ENCODE measurements around the gene TUBA1C. TPM values are rescaled to one million over a fixed set of nuclear protein-coding genes. Genes with fewer than 3 reads are reported as not detected.
"Not testable (repeated sequence)": the region's sequence is repeated elsewhere in the genome, so short reads cannot be mapped to it uniquely, and the experiment has no call there.

The TUBA1C gene
- polyA plus RNA-seq, 1 donor from 2014 or later: 41.4 TPM

DNA sequence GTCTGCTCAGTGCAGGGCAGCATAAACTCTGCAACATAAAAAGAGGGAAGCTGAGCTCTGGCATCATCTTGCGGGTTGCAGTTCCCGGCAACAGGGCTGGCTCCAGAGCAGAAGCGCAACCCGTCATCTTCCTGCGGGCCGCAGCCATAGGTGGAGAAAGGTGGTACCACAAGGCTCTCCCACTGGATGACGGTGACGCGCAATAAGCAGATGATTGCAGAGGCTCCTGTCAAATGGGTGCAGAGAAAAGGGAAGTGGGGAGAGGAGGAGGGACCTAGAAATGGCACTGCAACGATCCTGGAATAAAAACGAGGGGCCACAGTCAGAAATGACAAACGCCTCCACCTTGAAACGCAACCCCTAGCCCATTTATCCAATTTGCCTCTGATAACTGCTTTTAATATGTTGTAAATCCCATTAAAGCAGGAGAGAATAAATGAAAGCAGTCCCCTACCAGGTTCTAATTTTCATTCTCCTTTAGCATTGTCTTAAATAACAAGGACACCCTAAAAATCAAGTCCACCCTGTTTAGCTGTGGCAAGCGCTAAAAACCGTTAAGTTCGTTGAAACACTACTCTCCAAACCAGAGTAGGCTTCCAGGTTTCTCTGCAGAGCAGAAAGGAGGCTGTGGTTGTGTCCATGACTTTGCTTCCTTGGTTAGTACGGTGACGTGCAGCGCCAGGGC, 30.9 kb upstream of the TUBA1C start:
- Mint-ChIP-seq H3K36me3 (no peaks in the 10 kb centered on the region), H3K4me3 (peak overlapping the region; percentile 90 to 98 (median 94)), H3K9me3 (no peaks in the 10 kb centered on the region), H3K4me1 (peaks cover 2 to 7% (median 3%) of the 10 kb centered on the region in 3 donors), H3K27ac (peak overlapping the region; percentile 89 to 97 (median 90)), H3K27me3 (no peaks in the 10 kb centered on the region)

DNA sequence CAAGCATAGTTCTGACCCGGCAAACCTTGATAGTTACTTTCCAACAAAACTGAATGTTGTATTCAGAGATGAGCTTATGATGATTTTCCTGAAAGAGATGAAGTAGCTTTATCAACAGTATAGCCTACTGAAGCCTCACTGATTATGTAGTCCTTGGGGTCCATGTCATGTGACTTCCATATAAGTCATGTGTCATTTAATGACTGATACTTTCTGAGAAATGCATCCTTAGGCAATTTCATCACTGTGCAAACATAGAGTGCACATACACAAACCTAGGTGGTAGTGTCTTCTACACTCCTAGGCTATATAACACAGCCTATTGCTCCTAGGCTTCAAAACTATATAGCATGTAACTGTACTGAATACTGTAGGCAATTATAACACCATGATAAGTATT, 28.5 kb upstream of the TUBA1C start:
- peak overlapping the region in 2 of 4 donors; percentile 44 to 81 for H3K4me3 Mint-ChIP-seq
- H3K36me3 Mint-ChIP-seq: no peaks in the 10 kb centered on the region
- no peak overlapping the region for H3K27ac Mint-ChIP-seq
- H3K27me3 Mint-ChIP-seq: no peaks in the 10 kb centered on the region
- H3K9me3 Mint-ChIP-seq: no peaks in the 10 kb centered on the region
- H3K4me1 Mint-ChIP-seq: peaks cover 2 to 7% (median 3%) of the 10 kb centered on the region in 3 donors

DNA sequence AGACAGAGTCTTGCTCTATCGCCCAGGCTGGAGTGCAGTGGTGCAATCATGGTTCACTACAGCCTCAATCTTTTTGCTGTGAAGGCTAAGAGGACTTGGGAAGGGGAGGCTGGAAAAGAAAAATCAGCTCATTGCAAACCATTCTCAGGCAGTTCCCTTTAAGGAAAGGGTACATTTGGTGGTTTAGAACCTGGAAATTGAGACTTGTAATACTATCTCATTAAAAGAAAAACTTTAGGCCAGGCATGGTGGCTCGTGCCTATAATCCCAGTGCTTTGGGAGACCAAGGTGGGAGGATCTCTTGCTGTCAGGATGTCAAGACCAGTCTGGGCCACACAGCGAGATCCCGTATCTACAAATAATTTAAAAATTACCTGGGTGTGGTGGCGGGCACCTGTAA, 21.3 kb upstream of the TUBA1C start:
- Mint-ChIP-seq H3K27me3 (no peaks in the 10 kb centered on the region), H3K4me1 (no peaks in the 10 kb centered on the region), H3K9me3 (no peaks in the 10 kb centered on the region), H3K27ac (no peak overlapping the region), H3K36me3 (peaks cover 2% of the 10 kb centered on the region), H3K4me3 (no peak overlapping the region)

DNA sequence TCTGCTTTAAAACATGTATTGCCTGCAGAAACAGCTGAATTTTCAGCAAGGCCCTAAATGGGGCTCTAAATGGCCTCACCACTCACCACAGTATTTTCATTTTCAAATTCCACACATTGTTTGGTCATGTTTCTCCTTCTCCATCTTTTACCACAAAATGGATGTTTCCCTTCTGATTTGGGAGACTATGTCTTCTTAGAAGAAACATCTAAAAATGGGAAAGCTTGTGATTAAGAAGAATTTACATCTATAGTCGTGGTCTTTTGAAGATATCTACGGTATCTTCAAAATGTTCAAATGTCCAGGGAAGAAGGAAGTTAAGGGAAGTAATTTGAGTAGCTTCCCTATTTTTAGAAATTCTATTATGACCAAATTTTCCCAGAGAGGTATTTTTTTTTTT, 20.7 kb upstream of the TUBA1C start:
- no peaks in the 10 kb centered on the region for H3K27me3 Mint-ChIP-seq
- H3K36me3 Mint-ChIP-seq: peaks cover 2% of the 10 kb centered on the region
- H3K4me1 Mint-ChIP-seq: no peaks in the 10 kb centered on the region
- no peaks in the 10 kb centered on the region for H3K9me3 Mint-ChIP-seq
- H3K4me3 Mint-ChIP-seq: no peak overlapping the region
- H3K27ac Mint-ChIP-seq: no peak overlapping the region

DNA sequence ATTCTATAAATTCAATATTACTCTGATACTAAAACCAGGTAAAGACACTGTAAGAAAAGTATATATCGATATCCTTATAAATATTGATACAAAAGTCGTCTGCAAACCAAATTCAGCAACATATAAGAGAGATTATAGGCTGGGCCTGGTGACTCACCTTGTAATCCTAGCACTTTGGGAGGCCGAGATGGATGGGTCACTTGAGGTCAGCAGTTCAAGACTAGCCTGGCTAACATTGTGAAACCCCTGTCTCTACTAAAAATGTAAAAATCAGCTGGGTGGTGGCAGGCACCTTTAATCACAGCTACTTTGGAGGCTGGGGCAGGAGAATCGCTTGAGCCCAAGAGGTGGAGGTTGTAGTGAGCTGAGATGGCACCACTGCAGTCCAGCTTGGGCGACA, 13.5 kb upstream of the TUBA1C start:
- Mint-ChIP-seq H3K36me3 (peaks cover 2% of the 10 kb centered on the region), H3K4me1 (no peaks in the 10 kb centered on the region), H3K27ac (no peak overlapping the region), H3K27me3 (no peaks in the 10 kb centered on the region), H3K9me3 (no peaks in the 10 kb centered on the region), H3K4me3 (no peak overlapping the region)

DNA sequence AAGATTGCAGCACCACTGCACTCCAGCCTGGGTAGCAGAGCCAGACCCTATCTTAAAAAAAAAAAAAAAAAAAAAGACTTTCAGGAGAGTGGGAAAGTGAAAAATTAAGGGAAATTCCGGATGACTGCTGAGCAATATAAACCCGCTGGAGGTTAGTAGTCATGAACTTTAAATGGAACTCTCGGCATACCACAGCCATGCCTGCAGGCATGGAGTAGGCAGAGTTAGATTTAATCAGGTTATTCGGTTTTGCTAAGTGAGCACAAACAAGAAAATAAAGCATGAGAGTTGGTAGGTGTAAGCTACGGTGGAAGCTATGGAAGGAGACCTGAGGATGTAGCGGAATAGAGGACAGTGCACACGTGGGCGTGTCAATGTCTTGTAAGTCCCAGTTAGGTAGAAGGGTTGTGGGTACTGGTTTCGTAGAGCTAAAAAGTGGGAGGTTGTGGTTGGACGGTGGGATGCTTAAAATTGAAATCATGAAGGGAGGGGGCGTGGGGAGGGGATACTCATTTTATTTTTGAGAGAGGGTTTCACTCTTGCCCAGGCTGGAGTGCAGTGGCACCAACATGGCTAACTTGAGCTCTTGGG, 11.8 kb upstream of the TUBA1C start:
- H3K27me3 Mint-ChIP-seq: no peaks in the 10 kb centered on the region
- no peak overlapping the region for H3K4me3 Mint-ChIP-seq
- H3K27ac Mint-ChIP-seq: no peak overlapping the region
- H3K9me3 Mint-ChIP-seq: no peaks in the 10 kb centered on the region
- no peaks in the 10 kb centered on the region for H3K4me1 Mint-ChIP-seq
- no peaks in the 10 kb centered on the region for H3K36me3 Mint-ChIP-seq

DNA sequence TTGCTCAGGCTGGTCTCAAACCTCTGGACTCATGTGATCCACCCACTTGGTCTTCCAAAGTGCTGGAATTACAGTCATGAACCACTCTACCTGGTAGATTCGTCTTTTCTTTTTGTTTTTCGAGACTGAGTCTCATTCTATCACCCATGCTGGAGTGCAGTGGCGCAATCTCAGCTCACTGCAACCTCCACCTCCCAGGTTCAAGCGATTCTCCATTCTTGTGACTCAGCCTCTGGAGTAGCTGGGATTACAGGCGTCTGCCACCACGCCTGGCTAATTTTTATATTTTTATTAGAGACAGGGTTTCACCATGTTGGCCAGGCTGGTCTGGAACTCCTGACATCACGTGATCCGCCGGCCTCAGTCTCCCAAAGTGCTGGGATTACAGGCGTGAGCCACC, 9.4 kb upstream of the TUBA1C start:
- not testable (repeated sequence) for H3K27ac Mint-ChIP-seq, H3K9me3 Mint-ChIP-seq, H3K4me1 Mint-ChIP-seq, H3K36me3 Mint-ChIP-seq, H3K27me3 Mint-ChIP-seq, H3K4me3 Mint-ChIP-seq

DNA sequence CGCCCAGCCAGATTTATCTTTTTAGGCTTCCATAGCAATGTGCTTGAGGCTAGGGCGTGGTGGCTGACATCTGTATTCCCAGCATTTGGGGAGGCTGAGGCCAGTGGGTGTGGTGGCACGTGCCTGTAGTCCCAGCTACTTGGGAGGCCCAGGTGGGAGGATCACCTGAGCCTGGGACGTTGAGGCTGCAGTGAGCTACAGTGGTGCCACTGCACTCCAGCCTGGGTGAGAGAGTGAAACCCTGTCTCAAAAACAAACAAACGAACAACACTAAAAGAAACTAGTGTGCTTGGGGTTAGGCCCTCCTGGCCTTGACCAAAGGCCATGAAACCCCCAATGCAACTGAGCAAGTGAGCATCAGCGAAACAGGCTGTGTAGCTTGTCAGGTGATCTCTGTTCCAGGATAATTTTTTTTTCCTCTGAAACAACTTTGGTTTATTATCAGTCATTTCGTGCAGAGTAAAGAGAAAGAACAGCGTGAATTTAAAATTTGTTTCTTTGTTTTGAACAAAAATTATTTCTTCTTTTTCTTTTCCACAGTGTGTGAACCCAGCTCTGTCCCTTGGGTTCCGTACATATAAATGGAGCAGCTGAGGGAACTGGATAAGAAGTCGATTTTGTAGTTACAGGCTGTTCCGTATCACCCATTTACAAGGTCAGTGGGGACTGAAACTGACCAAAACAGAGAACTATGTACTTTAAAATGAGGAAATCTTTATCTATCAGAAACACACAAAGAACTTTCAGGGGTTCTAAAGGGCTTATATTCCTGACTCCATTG, 8.8 kb upstream of the TUBA1C start:
- H3K27ac Mint-ChIP-seq: no peak overlapping the region
- H3K9me3 Mint-ChIP-seq: no peaks in the 10 kb centered on the region
- no peaks in the 10 kb centered on the region for H3K4me1 Mint-ChIP-seq
- H3K36me3 Mint-ChIP-seq: no peaks in the 10 kb centered on the region
- no peak overlapping the region for H3K4me3 Mint-ChIP-seq
- no peaks in the 10 kb centered on the region for H3K27me3 Mint-ChIP-seq

DNA sequence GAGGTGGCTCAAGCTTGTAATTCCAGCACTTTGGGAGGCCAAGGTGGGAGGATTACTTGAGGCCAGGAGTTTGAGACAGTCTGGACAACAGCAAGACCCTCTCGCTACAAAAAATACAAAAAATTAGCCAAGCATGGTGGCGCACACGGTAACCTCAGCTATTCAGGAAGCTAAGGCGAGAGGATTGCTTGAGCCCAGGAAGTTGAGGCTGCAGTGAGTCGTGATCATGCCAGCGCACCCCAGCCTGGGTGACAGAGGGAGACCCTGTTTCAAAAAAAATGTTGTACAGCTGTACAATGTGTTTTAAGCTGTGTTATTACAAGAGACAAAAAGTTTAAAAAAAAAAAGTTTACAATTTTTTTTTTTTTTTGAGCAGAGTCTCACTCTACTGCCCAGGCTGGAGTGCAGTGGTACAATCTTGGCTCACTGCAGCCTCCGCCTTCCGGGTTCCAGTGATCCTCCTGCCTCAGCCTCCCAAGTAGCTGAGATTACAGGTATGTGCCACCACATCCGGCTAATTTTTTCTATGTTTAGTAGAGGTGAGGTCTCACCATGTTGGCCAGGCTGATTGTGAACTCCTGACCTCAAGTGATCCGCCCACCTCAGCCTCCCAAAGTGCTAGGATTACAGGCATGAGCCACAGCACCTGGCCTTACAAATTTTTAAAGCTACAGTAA, 7.2 kb upstream of the TUBA1C start:
- not testable (repeated sequence) for H3K9me3 Mint-ChIP-seq, H3K4me1 Mint-ChIP-seq, H3K27ac Mint-ChIP-seq, H3K27me3 Mint-ChIP-seq, H3K36me3 Mint-ChIP-seq, H3K4me3 Mint-ChIP-seq

DNA sequence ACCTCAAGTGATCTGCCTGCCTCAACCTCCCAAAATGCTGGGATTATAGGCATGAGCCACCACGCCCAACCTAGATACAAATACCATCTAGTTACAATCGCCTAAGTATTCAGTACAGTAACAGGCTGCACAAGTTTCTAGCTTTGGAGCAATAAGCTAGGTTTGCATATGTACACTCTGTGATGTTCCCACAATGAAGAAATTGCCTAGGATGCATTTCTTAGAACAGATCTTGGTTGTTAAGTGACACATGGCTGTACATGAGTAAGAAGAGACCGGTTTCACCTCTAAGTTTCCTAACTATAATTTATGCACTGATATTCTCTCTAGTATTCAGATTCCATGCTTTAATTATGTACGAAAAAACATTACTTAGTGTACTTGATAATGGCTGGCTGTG, 5.4 kb upstream of the TUBA1C start:
- Mint-ChIP-seq H3K27ac (no peak overlapping the region), H3K4me1 (peaks cover 0 to 6% (median 2%) of the 10 kb centered on the region in 3 donors), H3K27me3 (no peaks in the 10 kb centered on the region), H3K4me3 (peak overlapping the region in 1 of 4 donors; percentile 24), H3K36me3 (no peaks in the 10 kb centered on the region), H3K9me3 (no peaks in the 10 kb centered on the region)

DNA sequence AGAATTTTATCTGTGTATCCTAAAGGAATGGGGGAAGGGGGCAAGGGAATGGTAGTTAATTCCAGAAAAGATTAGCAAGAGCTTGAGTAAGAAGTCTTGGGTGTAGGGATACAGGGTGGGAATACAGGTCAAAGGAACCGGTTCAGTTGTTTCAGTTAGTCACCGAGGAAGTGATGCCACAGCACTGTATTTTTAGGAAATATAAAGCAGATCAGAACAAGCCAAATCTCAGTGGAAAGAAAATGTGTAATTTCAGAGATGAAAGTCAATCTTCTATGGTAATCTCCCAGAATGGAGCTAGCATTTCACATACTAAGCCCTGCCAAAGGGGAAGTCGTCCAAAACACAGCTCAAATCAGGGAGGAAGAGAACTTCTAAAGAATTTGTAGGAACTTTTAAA, 4.7 kb upstream of the TUBA1C start:
- Mint-ChIP-seq H3K4me1 (peaks cover under 1 to 6% (median 2%) of the 10 kb centered on the region in 3 donors), H3K9me3 (no peaks in the 10 kb centered on the region), H3K27me3 (no peaks in the 10 kb centered on the region), H3K4me3 (peak overlapping the region in 1 of 4 donors; percentile 24), H3K27ac (peak overlapping the region in 1 of 3 donors; percentile 20), H3K36me3 (no peaks in the 10 kb centered on the region)

DNA sequence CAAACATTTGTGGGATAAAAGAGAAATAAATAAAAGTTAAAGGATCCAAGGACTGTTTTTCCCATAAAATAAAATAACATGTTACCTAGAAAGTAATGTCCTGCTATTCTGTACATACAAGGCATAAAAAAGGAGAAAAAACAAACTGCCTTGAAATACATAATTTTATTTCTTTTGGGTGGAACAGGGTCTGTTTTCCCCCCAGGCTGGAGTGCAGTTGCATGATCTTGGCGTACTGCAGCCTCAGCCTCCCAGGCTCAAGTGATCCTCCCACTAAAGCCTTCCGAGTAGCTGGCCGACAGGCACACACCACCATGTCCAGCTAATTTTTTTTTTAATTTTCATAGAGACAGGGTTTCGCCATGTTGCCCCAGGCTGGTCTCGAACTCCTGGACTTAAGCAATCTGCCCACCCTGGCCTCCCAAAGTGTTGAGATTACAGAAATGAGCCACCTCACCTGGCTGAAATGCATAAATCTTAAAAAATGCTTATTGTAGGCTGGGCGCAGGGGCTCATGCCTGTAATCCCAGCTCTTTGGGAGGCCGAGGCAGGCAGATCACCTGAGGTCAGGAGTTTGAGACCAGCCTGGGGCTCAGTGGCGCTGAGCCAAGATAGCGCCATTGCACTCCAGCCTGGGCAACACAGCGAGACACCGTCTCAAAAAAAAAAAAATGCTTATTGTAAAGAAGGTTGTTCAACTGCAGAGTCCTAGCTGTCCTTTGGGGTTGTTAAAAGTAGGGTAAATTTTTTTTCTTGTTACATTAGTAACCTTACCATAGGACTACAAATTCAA, 4.1 kb upstream of the TUBA1C start:
- no peak overlapping the region for H3K4me3 Mint-ChIP-seq
- H3K27me3 Mint-ChIP-seq: no peaks in the 10 kb centered on the region
- H3K4me1 Mint-ChIP-seq: peaks cover 2 to 6% (median 5%) of the 10 kb centered on the region in 3 donors
- no peak overlapping the region for H3K27ac Mint-ChIP-seq
- no peaks in the 10 kb centered on the region for H3K36me3 Mint-ChIP-seq
- no peaks in the 10 kb centered on the region for H3K9me3 Mint-ChIP-seq

DNA sequence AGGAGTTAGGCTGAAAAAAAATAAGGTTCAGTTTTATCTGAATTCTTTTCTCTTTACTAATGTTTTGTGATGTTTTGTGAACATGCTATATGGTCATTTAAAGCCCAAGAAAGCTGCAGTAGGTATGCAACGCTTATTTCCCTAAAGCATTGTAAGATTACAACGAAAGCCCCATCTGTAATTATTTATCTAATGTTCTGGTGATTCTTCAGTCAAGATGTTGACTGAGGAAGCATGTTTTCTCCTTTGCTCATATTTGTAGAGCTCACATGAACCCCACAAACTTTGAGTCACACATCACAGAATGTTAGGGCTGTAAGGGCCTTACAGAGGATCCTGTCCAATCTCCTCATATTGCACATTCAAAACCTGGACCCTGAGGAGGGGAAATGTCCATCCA, 3.2 kb upstream of the TUBA1C start:
- Mint-ChIP-seq H3K9me3 (no peaks in the 10 kb centered on the region), H3K36me3 (no peaks in the 10 kb centered on the region), H3K4me3 (peak overlapping the region in 1 of 4 donors; percentile 24), H3K4me1 (peaks cover 4 to 8% (median 5%) of the 10 kb centered on the region in 3 donors), H3K27me3 (no peaks in the 10 kb centered on the region), H3K27ac (no peak overlapping the region)

DNA sequence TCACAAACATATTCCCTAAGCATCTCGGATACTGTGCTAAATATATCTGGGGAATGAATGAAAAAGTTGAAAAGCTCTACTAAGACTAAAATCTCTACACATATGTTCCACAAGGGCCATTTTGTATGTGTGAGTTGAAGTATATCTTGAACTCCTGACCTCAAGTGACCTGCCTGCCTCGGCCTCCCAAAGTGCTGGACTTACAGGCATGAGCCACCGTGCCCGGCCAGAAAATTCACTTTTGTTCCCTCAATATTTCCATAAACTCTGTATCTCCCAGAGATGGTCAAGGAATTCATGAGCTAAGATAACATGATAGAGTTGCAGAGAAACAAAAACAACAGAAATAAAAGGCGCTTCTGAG, 1.5 kb upstream of the TUBA1C start:
- peak overlapping the region in 3 of 4 donors; percentile 39 to 99 (median 49) for H3K4me3 Mint-ChIP-seq
- H3K27ac Mint-ChIP-seq: peak overlapping the region in 2 of 3 donors; percentile 24 to 95
- peaks cover 4 to 14% (median 8%) of the 10 kb centered on the region in 3 donors for H3K4me1 Mint-ChIP-seq
- no peaks in the 10 kb centered on the region for H3K9me3 Mint-ChIP-seq
- no peaks in the 10 kb centered on the region for H3K36me3 Mint-ChIP-seq
- H3K27me3 Mint-ChIP-seq: no peaks in the 10 kb centered on the region
